Upper lobe of left lung (tissue), 6 donors: ENCODE data around the gene GRIK3. TPM values are rescaled to one million over a fixed set of nuclear protein-coding genes. Genes with fewer than 3 reads are reported as not detected.

Experiments
- ATAC-seq, 2 donors: fragments of 200-7000 bp; cut with Tn5 transposase; one replicate each; pipeline ENCODE4 v1.9.1; 2022; ENCODE audit warnings: mild to moderate bottlenecking in 2 of 2, moderate library complexity in 2 of 2; ENCODE audit not compliant: low FRiP score in 2 of 2
- DNase-seq, 2 donors: peaks; one replicate each; pipeline ENCODE4 v3.0.0-alpha.2; 2019 to 2020
- H3K27ac ChIP-seq, 4 donors: fragments of 200-600 bp; sonication (generic); one replicate each; pipeline ENCODE4 v1.5.1; 2016 to 2019
- H3K27me3 ChIP-seq, 4 donors: fragments of 200-600 bp; sonication (generic); one replicate each; pipeline ENCODE4 v1.5.1; 2017 to 2019
- H3K36me3 ChIP-seq, 4 donors: fragments of 200-600 bp; sonication (generic); one replicate each; pipeline ENCODE4 v1.5.1; 2016 to 2019
- H3K4me1 ChIP-seq, 4 donors: fragments of 200-600 bp; sonication (generic); one replicate each; pipeline ENCODE4 v1.5.1; 2018 to 2019
- H3K4me3 ChIP-seq, 4 donors: fragments of 200-600 bp; sonication (generic); one replicate each; pipeline ENCODE4 v1.5.1; 2017 to 2019; ENCODE audit warnings: mild to moderate bottlenecking in 2 of 4, moderate library complexity in 1 of 4
- H3K9me3 ChIP-seq, 4 donors: fragments of 200-600 bp; sonication (generic); one replicate each; pipeline ENCODE4 v1.5.1; 2018 to 2019
- CTCF ChIP-seq, 6 experiments: fragments of 450-650 bp in 4 of 6; fragments of 200-600 bp in 2 of 6; sonication (generic) in 2 of 6; IDR thresholded peaks; one replicate each; pipeline ENCODE4 v1.5.1; 2016 to 2019; ENCODE audit warnings: antibody characterized with exemption in 6 of 6
- EP300 ChIP-seq, 4 donors: sonication (generic); formaldehyde crosslinking; IDR thresholded peaks; one replicate each; pipeline ENCODE4 v1.5.1; 2017; ENCODE audit warnings: antibody characterized with exemption in 4 of 4, control low read depth in 2 of 4
- POLR2A ChIP-seq, 4 donors: fragments of 450-650 bp; IDR thresholded peaks; one replicate each; pipeline ENCODE4 v1.5.1; 2016 to 2017; ENCODE audit warnings: antibody characterized with exemption in 4 of 4, mild to moderate bottlenecking in 2 of 4
- POLR2AphosphoS5 ChIP-seq, 2 donors: sonication (generic); formaldehyde crosslinking; IDR thresholded peaks; one replicate each; pipeline ENCODE4 v1.5.1; 2017; ENCODE audit warnings: antibody characterized with exemption in 2 of 2
- WGBS, 2 donors: methylation state at CpG; one replicate each; pipeline ENCODE4 v1.1.5; 2017 to 2018; 5-methylcytosine and 5-hydroxymethylcytosine counted together
- total RNA-seq, 6 donors: library from RNA; depleted of rRNA in 4 of 6; stranded (reverse); fragments of >200 nt in 4 of 6; gene quantifications; one replicate each; pipeline versions ENCODE4 v1.1.0 to v1.2.1, GENCODE V29; 2016 to 2021
- donor health status: DM: no; HTN: no; CAD: no; lungs with moderate emphysema.
- donor health status: DM: no; HTN: yes; CAD: no; lungs with severe emphysema.

Gene GRIK3
- total RNA-seq, 6 donors from 2014 or later: 0.10 to 0.22 TPM; not detected in 4

- no peak overlapping the region for H3K27ac ChIP-seq
- TF ChIP-seq POLR2AphosphoS5 (IDR thresholded peaks at IDR 0.05) (no peak), POLR2A (IDR thresholded peaks at IDR 0.05) (no peak), EP300 (IDR thresholded peaks at IDR 0.05) (no peak), CTCF (IDR thresholded peaks at IDR 0.05) (no peak)
- ATAC-seq: no peak
- no peaks in the 10 kb centered on the region for H3K4me1 ChIP-seq
- H3K36me3 ChIP-seq: no peaks in the 10 kb centered on the region
- peaks cover 0 to under 1% (median 0%) of the 10 kb centered on the region in 4 donors for H3K9me3 ChIP-seq
- 88% methylated on average over 4 of the region's 4 CpGs for WGBS, 2 donors
- H3K27me3 ChIP-seq: no peaks in the 10 kb centered on the region
- no peak for DNase-seq
- no peak overlapping the region for H3K4me3 ChIP-seq
Observed at GRCh38 chr1:36973056-36973455, 61.3 kb downstream of the GRIK3 start.

- no peaks in the 10 kb centered on the region for H3K27me3 ChIP-seq
- ATAC-seq (no peak), DNase-seq (no peak)
- H3K36me3 ChIP-seq: no peaks in the 10 kb centered on the region
- no peak overlapping the region for H3K27ac ChIP-seq
- H3K4me3 ChIP-seq: no peak overlapping the region
- H3K4me1 ChIP-seq: no peaks in the 10 kb centered on the region
- no peak for TF ChIP-seq POLR2AphosphoS5 (IDR thresholded peaks at IDR 0.05)
- no peak for TF ChIP-seq POLR2A (IDR thresholded peaks at IDR 0.05)
- TF ChIP-seq EP300 (IDR thresholded peaks at IDR 0.05): no peak
- H3K9me3 ChIP-seq: no peaks in the 10 kb centered on the region
- WGBS, 2 donors: 63 to 70% methylated on average over 12 to 14 of the region's 14 CpGs
Observed at GRCh38 chr1:36971852-36972618, 62.3 kb downstream of the GRIK3 start.

GRCh38 chr1:36968730-36969129, 65.6 kb downstream of the GRIK3 start:
- TF ChIP-seq POLR2AphosphoS5 (IDR thresholded peaks at IDR 0.05) (no peak), CTCF (IDR thresholded peaks at IDR 0.05) (no peak), POLR2A (IDR thresholded peaks at IDR 0.05) (no peak), EP300 (IDR thresholded peaks at IDR 0.05) (no peak)
- Histone ChIP-seq H3K36me3 (no peaks in the 10 kb centered on the region), H3K9me3 (no peaks in the 10 kb centered on the region), H3K4me3 (no peak overlapping the region), H3K27ac (no peak overlapping the region), H3K4me1 (no peaks in the 10 kb centered on the region), H3K27me3 (no peaks in the 10 kb centered on the region)
- no peak for ATAC-seq
- 61 to 70% methylated on average over 3 of the region's 3 CpGs for WGBS, 2 donors
- no peak for DNase-seq

- Histone ChIP-seq H3K27me3 (no peaks in the 10 kb centered on the region), H3K4me3 (no peak overlapping the region), H3K36me3 (no peaks in the 10 kb centered on the region), H3K9me3 (no peaks in the 10 kb centered on the region), H3K27ac (no peak overlapping the region), H3K4me1 (no peaks in the 10 kb centered on the region)
- WGBS, 2 donors: 41% methylated on average over 3 of the region's 3 CpGs
- TF ChIP-seq POLR2A (IDR thresholded peaks at IDR 0.05) (no peak), CTCF (IDR thresholded peaks at IDR 0.05) (no peak), POLR2AphosphoS5 (IDR thresholded peaks at IDR 0.05) (no peak), EP300 (IDR thresholded peaks at IDR 0.05) (no peak)
- ATAC-seq (no peak), DNase-seq (no peak)
Observed at GRCh38 chr1:36966242-36966641, 68.1 kb downstream of the GRIK3 start.

- TF ChIP-seq POLR2A (IDR thresholded peaks at IDR 0.05): no peak
- H3K4me1 ChIP-seq: no peaks in the 10 kb centered on the region
- no peaks in the 10 kb centered on the region for H3K27me3 ChIP-seq
- DNase-seq: no peak
- ATAC-seq: no peak
- no peak overlapping the region for H3K27ac ChIP-seq
- H3K4me3 ChIP-seq: no peak overlapping the region
- no peaks in the 10 kb centered on the region for H3K9me3 ChIP-seq
- WGBS, 2 donors: 73 to 80% methylated on average over 11 of the region's 11 CpGs
- H3K36me3 ChIP-seq: no peaks in the 10 kb centered on the region
Observed at GRCh38 chr1:36965275-36966159, 68.8 kb downstream of the GRIK3 start.
